DND-41 (cell line): Measurements from ENCODE around the gene NUDT5.

ENCODE experiments used
- ATAC-seq: fragments of 200-7000 bp; cut with Tn5 transposase; 3 replicates; pipeline ENCODE4 v1.9.1; 2021; ENCODE audit warnings: low read depth; ENCODE audit not compliant: insufficient read depth
- DNase-seq: peaks from one replicate; pipeline ENCODE4 v3.0.0-alpha.2; 2020
- H2AFZ ChIP-seq: 2 replicates; pipeline ENCODE4 v1.6.0; 2012; ENCODE audit warnings: low read depth, low read length
- H3K27ac ChIP-seq: 2 replicates; pipeline ENCODE4 v1.5.1; 2012; ENCODE audit warnings: low read length, inconsistent platforms
- H3K27me3 ChIP-seq: fragments of 200-600 bp; sonication (generic); 2 replicates; pipeline ENCODE4 v1.6.0; 2012; ENCODE audit warnings: low read length, mild to moderate bottlenecking, inconsistent platforms; ENCODE audit not compliant: insufficient read depth, poor library complexity
- H3K36me3 ChIP-seq: 2 replicates; pipeline ENCODE4 v1.5.1; 2012; ENCODE audit warnings: low read length, inconsistent platforms; ENCODE audit not compliant: insufficient read depth
- H3K4me1 ChIP-seq: 2 replicates; pipeline ENCODE4 v1.5.1; 2012; ENCODE audit warnings: mild to moderate bottlenecking, low read length; ENCODE audit not compliant: insufficient read depth
- H3K4me2 ChIP-seq: 2 replicates; pipeline ENCODE4 v1.6.0; 2012; ENCODE audit warnings: mild to moderate bottlenecking, moderate library complexity, low read length, inconsistent platforms; ENCODE audit not compliant: insufficient read depth
- H3K4me3 ChIP-seq, 2 experiments: fragments of 200-600 bp in 1 of 2; shearing (Covaris generic) in 1 of 2; 2 replicates each; pipeline ENCODE4 v1.5.1; 2012 to 2016; ENCODE audit warnings: inconsistent platforms in 2 of 2, low read length in 2 of 2, mild to moderate bottlenecking in 2 of 2, low read depth in 1 of 2, moderate library complexity in 1 of 2
- H3K79me2 ChIP-seq: 2 replicates; pipeline ENCODE4 v1.6.0; 2012; ENCODE audit warnings: low read length, inconsistent platforms; ENCODE audit not compliant: insufficient read depth
- H3K9ac ChIP-seq: 2 replicates; pipeline ENCODE4 v1.6.0; 2012; ENCODE audit warnings: low read depth, mild to moderate bottlenecking, inconsistent platforms, low read length, moderate library complexity
- H3K9me3 ChIP-seq: 2 replicates; pipeline ENCODE4 v1.5.1; 2012; ENCODE audit warnings: low read length, moderate library complexity, mild to moderate bottlenecking, inconsistent platforms; ENCODE audit not compliant: insufficient read depth, severe bottlenecking
- H4K20me1 ChIP-seq: 2 replicates; pipeline ENCODE4 v1.6.0; 2012; ENCODE audit warnings: low read length; ENCODE audit not compliant: insufficient read depth
- CTCF ChIP-seq: IDR thresholded peaks from 2 replicates; pipeline ENCODE4 v1.5.1; 2012; ENCODE audit warnings: borderline replicate concordance, low read length, moderate library complexity, mild to moderate bottlenecking; ENCODE audit not compliant: poor library complexity, severe bottlenecking; ENCODE audit errors: extremely low read depth
- EZH2 ChIP-seq: IDR thresholded peaks from 3 replicates; pipeline ENCODE4 v1.6.1; 2012; ENCODE audit warnings: borderline replicate concordance, low read depth, mild to moderate bottlenecking, moderate library complexity, low read length, inconsistent platforms; ENCODE audit not compliant: severe bottlenecking

Gene NUDT5

GRCh38 chr10:12194752-12195271 is 879 bp downstream of the NUDT5 start:
- Histone ChIP-seq H3K27me3 (no peaks in the 10 kb centered on the region), H2AFZ (peak overlapping the region; percentile 95), H4K20me1 (peaks cover 9% of the 10 kb centered on the region; the same call in 1 of the 2 replicates), H3K4me3 (peak overlapping the region; percentile 77 to 78), H3K79me2 (peaks cover 94% of the 10 kb centered on the region), H3K9ac (peak overlapping the region; percentile 78), H3K4me2 (peak overlapping the region; percentile 85), H3K4me1 (peaks cover 35% of the 10 kb centered on the region), H3K9me3 (no peaks in the 10 kb centered on the region), H3K36me3 (peaks cover 28% of the 10 kb centered on the region), H3K27ac (peak overlapping the region; percentile 97)
- ATAC-seq, result no peak
- no peak for TF ChIP-seq CTCF
- no peak for TF ChIP-seq EZH2
- DNase-seq, result peak; percentile 49

GRCh38 chr10:12193193-12193592 is 2.5 kb downstream of the NUDT5 start:
- H3K27ac ChIP-seq, result no peak overlapping the region
- TF ChIP-seq EZH2 (no peak), CTCF (no peak)
- no peak overlapping the region for H3K9ac ChIP-seq
- peak overlapping the region; percentile 30; the same call in 1 of the 2 replicates for H3K4me2 ChIP-seq
- no peak overlapping the region for H3K4me3 ChIP-seq
- peaks cover 32% of the 10 kb centered on the region for H3K4me1 ChIP-seq
- peaks cover 8% of the 10 kb centered on the region; the same call in 1 of the 2 replicates for H4K20me1 ChIP-seq
- H3K27me3 ChIP-seq, result no peaks in the 10 kb centered on the region
- no peaks in the 10 kb centered on the region for H3K9me3 ChIP-seq
- DNase-seq, result no peak
- H2AFZ ChIP-seq, result no peak overlapping the region
- no peak for ATAC-seq
- H3K79me2 ChIP-seq, result peaks cover 93% of the 10 kb centered on the region
- H3K36me3 ChIP-seq, result peaks cover 16% of the 10 kb centered on the region; the same call in 1 of the 2 replicates

- H3K36me3 ChIP-seq, result peaks cover 24% of the 10 kb centered on the region; the same call in 1 of the 2 replicates
- peaks cover 91% of the 10 kb centered on the region for H3K79me2 ChIP-seq
- H3K4me1 ChIP-seq, result peaks cover 18% of the 10 kb centered on the region
- no peak overlapping the region for H3K27ac ChIP-seq
- H4K20me1 ChIP-seq, result peaks cover 11% of the 10 kb centered on the region; the same call in 1 of the 2 replicates
- H3K4me3 ChIP-seq, result no peak overlapping the region
- TF ChIP-seq CTCF, result no peak
- TF ChIP-seq EZH2, result no peak
- H3K9me3 ChIP-seq, result no peaks in the 10 kb centered on the region
- DNase-seq (no peak), ATAC-seq (no peak)
- no peaks in the 10 kb centered on the region for H3K27me3 ChIP-seq
- H3K9ac ChIP-seq, result no peak overlapping the region
- no peak overlapping the region for H3K4me2 ChIP-seq
- no peak overlapping the region for H2AFZ ChIP-seq
Measured at GRCh38 chr10:12191715-12192114, 4.0 kb downstream of the NUDT5 start.

GRCh38 chr10:12189426-12189825 is 6.3 kb downstream of the NUDT5 start:
- H3K9ac ChIP-seq, result no peak overlapping the region
- peaks cover 13% of the 10 kb centered on the region for H3K4me1 ChIP-seq
- ATAC-seq (no peak), DNase-seq (no peak)
- no peaks in the 10 kb centered on the region for H3K9me3 ChIP-seq
- H2AFZ ChIP-seq, result no peak overlapping the region
- no peaks in the 10 kb centered on the region for H3K27me3 ChIP-seq
- H3K27ac ChIP-seq, result no peak overlapping the region
- H4K20me1 ChIP-seq, result peaks cover 11% of the 10 kb centered on the region; the same call in 1 of the 2 replicates
- H3K4me3 ChIP-seq, result no peak overlapping the region
- H3K36me3 ChIP-seq, result peaks cover 43% of the 10 kb centered on the region
- peaks cover 72% of the 10 kb centered on the region for H3K79me2 ChIP-seq
- TF ChIP-seq CTCF (no peak), EZH2 (no peak)
- H3K4me2 ChIP-seq, result no peak overlapping the region
